Lung (tissue), 12 donors: Measurements from ENCODE around the gene PRKCA. TPM values are rescaled to one million over a fixed set of nuclear protein-coding genes. Genes with fewer than 3 reads are reported as not detected.
A peak's percentile ranks its signal among the peaks of the same experiment; 100 is the strongest.
"Not testable (repeated sequence)": the region's sequence is repeated elsewhere in the genome, so short reads cannot be mapped to it uniquely, and the experiment has no call there.

Experiments
- ATAC-seq: fragments of 200-7000 bp; cut with Tn5 transposase; one replicate; pipeline ENCODE4 v1.9.1; 2020; ENCODE audit warnings: moderate number of reproducible peaks; ENCODE audit not compliant: insufficient read depth, low FRiP score
- DNase-seq, 3 donors: peaks; one replicate each; pipeline ENCODE4 v3.0.0-alpha.2; 2013 to 2017
- H3K27ac ChIP-seq, 2 donors: one replicate each; pipeline ENCODE4 v1.5.1; 2013; ENCODE audit warnings: mild to moderate bottlenecking in 2 of 2, moderate library complexity in 2 of 2, control low read depth in 1 of 2, inconsistent platforms in 1 of 2, low read depth in 1 of 2, low read length in 1 of 2
- H3K27me3 ChIP-seq, 3 donors: one replicate each; pipeline ENCODE4 v1.5.1; 2013; ENCODE audit warnings: low read length in 2 of 3; ENCODE audit not compliant: control insufficient read depth in 3 of 3, insufficient read depth in 3 of 3
- H3K36me3 ChIP-seq, 4 donors: one replicate each; pipeline ENCODE4 v1.5.1; 2013; ENCODE audit warnings: low read length in 4 of 4, mild to moderate bottlenecking in 1 of 4, moderate library complexity in 1 of 4; ENCODE audit not compliant: control insufficient read depth in 4 of 4, insufficient read depth in 4 of 4
- H3K4me1 ChIP-seq, 5 donors: one replicate each; pipeline ENCODE4 v1.5.1; 2013; ENCODE audit warnings: low read length in 5 of 5, mild to moderate bottlenecking in 2 of 5, moderate library complexity in 1 of 5; ENCODE audit not compliant: control insufficient read depth in 5 of 5, insufficient read depth in 5 of 5
- H3K4me3 ChIP-seq: one replicate; pipeline ENCODE4 v1.5.1; 2013; ENCODE audit warnings: mild to moderate bottlenecking, control low read depth, moderate library complexity
- H3K9ac ChIP-seq, 2 donors: one replicate each; pipeline ENCODE4 v1.5.1; 2013; ENCODE audit warnings: low read length in 2 of 2, control low read depth in 1 of 2; ENCODE audit not compliant: insufficient read depth in 1 of 2
- H3K9me3 ChIP-seq, 4 donors: one replicate each; pipeline ENCODE4 v1.5.1; 2013; ENCODE audit warnings: low read length in 3 of 4, mild to moderate bottlenecking in 1 of 4, moderate library complexity in 1 of 4; ENCODE audit not compliant: control insufficient read depth in 4 of 4, insufficient read depth in 3 of 4
- WGBS, 2 donors: extraction: QIAGEN DNeasy Blood & Tissue Kit; methylation state at CpG; one replicate each; pipeline ENCODE4 v1.1.7; 2013; 5-methylcytosine and 5-hydroxymethylcytosine counted together
- polyA plus RNA-seq, 2 donors: library from polyadenylated mRNA; stranded (reverse); fragments of 200-250 nt; gene quantifications; one replicate each; pipeline ENCODE4 v1.2.1, GENCODE V29; 2013
- total RNA-seq, 2 donors: library from RNA; depleted of rRNA in 1 of 2; stranded (reverse); fragments of >200 nt in 1 of 2; gene quantifications; one replicate each; pipeline ENCODE4 v1.2.1, GENCODE V29; 2014 to 2021
- TF ChIP-seq, protein P1 (sequence below): IDR thresholded peaks from 2 replicates; pipeline ENCODE4 v1.5.1; 2012; ENCODE audit warnings: mild to moderate bottlenecking; ENCODE audit errors: control extremely low read depth, extremely low read depth
- donor health status: control.
- donor health status: control.
- donor health status: Bipolar disorder and iron deficiency.
- donor health status: healthy.
- donor health status: DM: yes; HTN: yes; CAD: no.

Gene PRKCA
- total and polyA plus RNA-seq, 4 donors, result 3.4 to 34.8 (median 13.8) TPM

DNA sequence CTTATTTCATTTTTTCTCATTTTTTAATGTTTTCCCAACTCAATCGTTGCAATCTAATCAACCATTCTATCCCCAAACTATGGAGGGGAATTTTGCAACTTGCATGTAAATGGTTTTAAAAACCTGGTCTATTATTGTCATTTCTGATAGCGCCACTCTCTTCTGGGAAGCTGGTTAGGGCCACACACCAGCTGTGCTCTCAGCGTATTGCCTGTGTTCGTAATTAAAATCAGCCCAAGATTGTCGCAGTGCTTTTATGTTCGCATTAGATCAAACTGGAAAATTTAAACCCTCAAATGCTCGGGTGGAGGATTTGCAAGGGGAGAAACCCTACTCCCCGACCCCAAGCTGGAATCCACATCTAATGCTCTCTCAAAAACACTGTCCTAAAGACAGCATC lies 409.0 kb downstream of the PRKCA start:
- ATAC-seq (no peak), DNase-seq (no peak)
- Histone ChIP-seq H3K9ac (no peak overlapping the region), H3K27ac (no peak overlapping the region), H3K4me1 (peaks cover 0 to 5% (median 0%) of the 10 kb centered on the region in 5 donors), H3K4me3 (no peak overlapping the region), H3K27me3 (no peaks in the 10 kb centered on the region), H3K36me3 (no peaks in the 10 kb centered on the region), H3K9me3 (no peaks in the 10 kb centered on the region)
- TF ChIP-seq, protein P1, sequence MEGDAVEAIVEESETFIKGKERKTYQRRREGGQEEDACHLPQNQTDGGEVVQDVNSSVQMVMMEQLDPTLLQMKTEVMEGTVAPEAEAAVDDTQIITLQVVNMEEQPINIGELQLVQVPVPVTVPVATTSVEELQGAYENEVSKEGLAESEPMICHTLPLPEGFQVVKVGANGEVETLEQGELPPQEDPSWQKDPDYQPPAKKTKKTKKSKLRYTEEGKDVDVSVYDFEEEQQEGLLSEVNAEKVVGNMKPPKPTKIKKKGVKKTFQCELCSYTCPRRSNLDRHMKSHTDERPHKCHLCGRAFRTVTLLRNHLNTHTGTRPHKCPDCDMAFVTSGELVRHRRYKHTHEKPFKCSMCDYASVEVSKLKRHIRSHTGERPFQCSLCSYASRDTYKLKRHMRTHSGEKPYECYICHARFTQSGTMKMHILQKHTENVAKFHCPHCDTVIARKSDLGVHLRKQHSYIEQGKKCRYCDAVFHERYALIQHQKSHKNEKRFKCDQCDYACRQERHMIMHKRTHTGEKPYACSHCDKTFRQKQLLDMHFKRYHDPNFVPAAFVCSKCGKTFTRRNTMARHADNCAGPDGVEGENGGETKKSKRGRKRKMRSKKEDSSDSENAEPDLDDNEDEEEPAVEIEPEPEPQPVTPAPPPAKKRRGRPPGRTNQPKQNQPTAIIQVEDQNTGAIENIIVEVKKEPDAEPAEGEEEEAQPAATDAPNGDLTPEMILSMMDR, result no peak
- 76 to 81% methylated on average over 8 of the region's 8 CpGs for WGBS, 2 donors

DNA sequence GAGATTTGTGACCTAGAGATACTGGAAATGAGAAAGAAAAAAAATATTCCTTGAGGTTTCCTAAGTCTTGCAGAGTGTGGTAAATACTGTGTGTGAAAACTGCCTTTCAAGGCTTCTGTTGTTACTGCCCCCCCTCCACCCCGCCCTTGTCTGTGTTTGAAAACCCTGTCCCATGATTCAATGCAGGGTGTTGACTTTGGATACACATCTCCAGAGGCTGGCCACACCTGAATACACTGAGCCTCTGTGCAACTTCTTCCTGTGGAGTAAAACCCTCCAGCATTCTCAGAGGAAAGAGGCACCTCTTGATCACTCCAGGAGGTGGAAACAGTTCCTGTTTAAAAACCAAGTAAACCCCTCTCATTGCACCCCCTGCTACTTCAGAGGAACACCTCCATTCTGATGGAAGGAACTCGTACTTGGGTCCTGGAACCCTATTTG lies 409.5 kb downstream of the PRKCA start:
- no peak overlapping the region for H3K4me3 ChIP-seq
- TF ChIP-seq, protein P1, result no peak
- H3K9me3 ChIP-seq, result no peaks in the 10 kb centered on the region
- peak in 2 of 3 donors; percentile 26 to 54 for DNase-seq
- ATAC-seq, result no peak
- peaks cover 0 to 5% (median 2%) of the 10 kb centered on the region in 5 donors for H3K4me1 ChIP-seq
- H3K27ac ChIP-seq, result peak overlapping the region in 1 of 2 donors; percentile 76
- 24 to 43% methylated on average over 2 of the region's 2 CpGs for WGBS, 2 donors
- no peaks in the 10 kb centered on the region for H3K36me3 ChIP-seq
- H3K27me3 ChIP-seq, result no peaks in the 10 kb centered on the region
- H3K9ac ChIP-seq, result no peak overlapping the region

DNA sequence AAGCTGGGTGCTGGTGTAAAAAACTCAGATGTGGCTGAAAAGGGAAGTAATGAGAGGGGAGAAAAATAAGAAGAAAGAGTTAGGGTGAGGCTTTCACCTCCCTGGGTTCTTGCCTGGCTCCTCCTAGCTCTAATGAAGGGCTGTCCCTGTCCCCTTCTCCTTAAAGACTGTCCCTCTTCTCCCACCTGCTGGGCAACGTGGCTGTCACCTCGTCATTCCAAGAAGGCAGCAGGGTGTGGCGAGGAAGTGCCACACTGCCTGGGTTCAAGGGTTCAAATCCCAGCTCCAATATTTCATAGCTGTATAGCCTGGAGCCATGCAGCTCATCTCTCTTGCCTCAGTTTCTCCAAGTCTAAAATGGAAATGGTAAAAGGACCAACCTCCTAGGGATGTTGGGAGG lies 410.0 kb downstream of the PRKCA start:
- Histone ChIP-seq H3K27ac (peak overlapping the region in 1 of 2 donors; percentile 76), H3K9ac (no peak overlapping the region), H3K4me1 (peaks cover 0 to 5% (median 4%) of the 10 kb centered on the region in 5 donors), H3K36me3 (no peaks in the 10 kb centered on the region), H3K4me3 (no peak overlapping the region), H3K27me3 (no peaks in the 10 kb centered on the region), H3K9me3 (peaks cover 0 to 1% (median 0%) of the 10 kb centered on the region in 4 donors)
- DNase-seq, result no peak
- WGBS, 2 donors, result 57 to 69% methylated on average over 3 of the region's 3 CpGs
- TF ChIP-seq, protein P1, result no peak
- no peak for ATAC-seq

DNA sequence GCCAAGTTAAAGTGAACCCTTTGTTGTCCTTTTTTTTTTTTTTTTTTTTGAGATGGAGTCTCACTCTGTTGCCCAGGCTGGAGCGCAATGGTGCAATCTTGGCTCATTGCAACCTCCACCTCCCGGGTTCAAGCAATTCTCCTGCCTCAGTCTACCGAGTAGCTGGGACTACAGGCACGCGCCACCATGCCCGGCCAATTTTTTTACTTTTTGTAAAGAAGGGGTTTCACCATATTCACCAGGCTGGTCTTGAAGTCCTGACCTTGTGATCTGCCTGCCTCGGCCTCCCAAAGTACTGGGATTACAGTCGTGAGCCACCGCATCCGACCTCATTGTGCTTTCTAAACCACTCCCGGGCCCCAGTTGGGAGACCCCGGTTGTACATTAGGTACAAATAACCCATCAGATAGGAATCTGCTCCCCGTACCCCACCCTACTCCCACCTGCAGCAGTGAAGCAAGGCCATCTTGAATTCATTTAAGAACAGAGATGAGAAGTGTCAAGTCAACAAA lies 410.7 kb downstream of the PRKCA start:
- not testable (repeated sequence) for H3K36me3 ChIP-seq, H3K27ac ChIP-seq, H3K27me3 ChIP-seq, H3K4me3 ChIP-seq, H3K4me1 ChIP-seq, H3K9me3 ChIP-seq, H3K9ac ChIP-seq, ATAC-seq, DNase-seq
- 91 to 94% methylated on average over 13 of the region's 13 CpGs for WGBS, 2 donors
